T47D (cell line): ENCODE results near the gene DYNC1LI1.

ENCODE experiments used
- DNase-seq, 2 experiments: peaks; one replicate each; pipeline versions ENCODE4 v3.0.0 to v3.0.0-alpha.2; 2011 to 2012; ENCODE audit warnings: low read depth in 1 of 2, low spot score in 1 of 2
- JUND ChIP-seq: IDR thresholded peaks from 2 replicates; pipeline ENCODE4 v1.6.1; 2012; ENCODE audit warnings: low read depth
- in situ Hi-C: cut with HindIII; loops from 2 replicates; pipeline ENCODE4 v1.10.0; 2016; ENCODE audit warnings: low sequenced_read_pairs, low pct_unique_long_range_greater_than_20kb

DYNC1LI1 gene

DNA sequence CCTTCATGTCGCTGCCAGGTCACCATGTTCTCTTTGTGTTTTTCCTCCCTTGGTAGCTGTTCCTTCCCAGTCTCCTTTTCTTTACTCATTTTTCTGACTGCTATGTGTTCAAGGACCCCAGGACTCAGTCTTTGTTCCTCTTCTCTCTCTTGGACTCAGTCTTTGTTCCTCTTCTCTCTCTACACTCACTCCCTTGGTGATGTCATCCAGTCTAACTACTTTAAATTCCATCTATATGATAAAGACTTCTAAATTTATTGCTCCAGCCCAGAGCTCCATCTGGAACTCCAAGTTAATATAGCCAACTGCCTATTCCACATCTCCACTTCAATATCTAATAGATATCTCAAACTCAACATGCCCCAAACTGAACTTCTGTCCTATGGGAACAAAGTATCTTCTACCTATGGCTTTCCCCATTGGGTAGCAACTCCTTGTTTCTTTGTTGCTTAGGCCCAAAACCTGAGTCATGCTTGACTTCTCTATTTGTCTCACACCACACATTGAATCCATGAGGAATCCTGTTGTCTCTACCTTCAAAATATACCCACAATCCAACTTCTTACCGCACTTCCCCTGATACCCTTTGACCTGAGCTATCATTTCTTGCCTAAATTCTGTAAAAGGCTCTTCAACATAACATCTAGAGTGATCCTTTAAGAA, 4.9 kb upstream of the DYNC1LI1 start:
- in situ Hi-C loops, result no loop called here
- TF ChIP-seq JUND, result no peak
- no peak for DNase-seq

DNA sequence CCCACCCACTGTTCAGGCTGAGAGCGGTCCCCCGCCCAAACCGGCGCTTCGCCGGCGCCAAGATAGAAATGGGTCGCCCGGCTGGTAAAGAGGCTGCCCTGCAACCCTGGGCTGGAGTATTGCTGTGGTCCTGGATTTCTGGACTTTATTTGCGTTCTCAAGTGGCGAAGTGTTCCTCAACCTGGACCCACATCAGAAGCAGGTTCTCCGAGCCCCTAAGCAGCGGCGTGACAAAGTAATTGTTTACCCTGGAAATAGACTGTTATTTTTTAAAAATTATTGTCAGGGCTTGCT, 481 bp upstream of the DYNC1LI1 start:
- DNase-seq, result no peak
- TF ChIP-seq JUND, result no peak
- in situ Hi-C loops, result no loop called here

DNA sequence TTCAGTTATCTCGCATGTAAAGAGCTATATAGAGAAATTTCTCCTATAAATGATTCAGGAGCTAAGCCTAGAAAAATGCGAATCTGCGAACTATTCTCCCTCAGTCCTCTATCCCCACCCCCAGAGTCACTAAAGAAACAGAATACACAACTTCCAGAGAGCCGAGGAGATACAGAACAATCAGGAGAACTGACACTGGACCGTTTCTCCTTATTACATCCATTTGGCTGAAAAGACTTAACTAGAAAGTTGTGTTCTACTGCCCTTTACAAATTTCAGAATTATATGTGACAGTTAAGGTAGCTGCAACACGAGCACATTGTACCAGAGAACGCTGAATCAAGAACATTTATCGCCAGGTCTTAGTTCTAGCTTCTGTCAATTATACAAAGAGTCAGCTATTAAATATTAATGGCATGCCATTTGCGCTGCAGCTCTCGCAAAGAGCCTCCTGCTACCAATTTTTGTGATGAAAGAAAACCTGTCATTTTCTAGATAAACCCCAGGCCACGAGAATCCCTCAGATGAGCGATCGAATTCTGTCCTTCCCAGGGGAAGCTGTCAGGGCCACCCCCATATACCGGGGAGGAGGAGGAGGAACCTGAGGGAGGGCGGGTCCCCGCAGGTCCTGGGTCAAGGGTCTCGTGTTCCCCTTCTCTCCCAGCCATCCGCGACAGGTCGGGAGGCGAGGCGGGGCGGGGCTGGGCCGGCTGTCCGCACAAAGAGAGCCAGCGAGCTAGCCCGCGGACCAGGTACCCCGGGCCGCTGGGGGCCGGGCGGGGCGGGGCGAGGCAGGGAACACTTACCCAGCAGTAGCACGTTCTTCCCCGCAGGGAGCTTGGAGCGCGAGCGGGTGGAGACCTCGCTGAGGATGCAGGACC, 878 bp downstream of the DYNC1LI1 start:
- DNase-seq, result peak in 1 of 2 experiments; percentile 69
- no peak for TF ChIP-seq JUND
- in situ Hi-C loops, result no loop called here

DNA sequence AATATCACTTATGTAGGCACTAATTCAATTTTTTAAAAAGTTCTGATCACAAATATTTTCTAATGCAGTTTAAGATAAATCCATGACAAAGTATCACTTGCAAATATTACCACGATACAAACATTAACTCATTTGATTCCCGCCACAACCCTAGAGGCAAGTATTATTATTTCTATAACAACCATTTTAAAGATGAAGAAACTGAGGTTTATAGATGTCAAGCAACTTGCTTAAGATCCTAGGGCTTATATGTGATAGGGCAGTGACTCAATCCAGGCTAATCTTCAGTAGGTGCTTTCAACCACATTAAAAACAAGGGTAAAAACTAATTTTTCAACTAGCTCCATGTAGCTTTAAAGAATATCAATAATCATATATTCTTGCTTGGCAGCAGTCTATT, 1.7 kb downstream of the DYNC1LI1 start:
- no peak for DNase-seq
- TF ChIP-seq JUND, result no peak
- in situ Hi-C loops, result no loop called here

DNA sequence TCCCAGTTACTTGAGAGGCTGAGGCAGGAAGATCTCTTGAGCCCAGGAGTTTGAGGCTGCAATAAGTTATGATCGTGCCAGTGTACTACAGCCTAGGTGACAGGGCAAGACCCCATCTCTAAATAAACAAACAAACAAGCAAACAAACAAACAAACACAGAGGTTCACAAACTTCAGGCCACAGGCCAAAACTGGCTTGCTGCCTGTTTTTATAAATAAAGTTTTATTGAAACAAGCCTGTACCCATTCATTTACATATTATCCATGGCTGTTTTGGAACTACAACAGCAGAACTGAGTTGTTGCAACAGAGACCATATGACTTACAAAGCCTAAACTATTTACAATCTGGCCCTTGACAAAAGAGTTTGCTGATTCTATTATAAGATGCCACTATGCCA, 6.5 kb downstream of the DYNC1LI1 start:
- DNase-seq, result no peak
- in situ Hi-C loops, result no loop called here

DNA sequence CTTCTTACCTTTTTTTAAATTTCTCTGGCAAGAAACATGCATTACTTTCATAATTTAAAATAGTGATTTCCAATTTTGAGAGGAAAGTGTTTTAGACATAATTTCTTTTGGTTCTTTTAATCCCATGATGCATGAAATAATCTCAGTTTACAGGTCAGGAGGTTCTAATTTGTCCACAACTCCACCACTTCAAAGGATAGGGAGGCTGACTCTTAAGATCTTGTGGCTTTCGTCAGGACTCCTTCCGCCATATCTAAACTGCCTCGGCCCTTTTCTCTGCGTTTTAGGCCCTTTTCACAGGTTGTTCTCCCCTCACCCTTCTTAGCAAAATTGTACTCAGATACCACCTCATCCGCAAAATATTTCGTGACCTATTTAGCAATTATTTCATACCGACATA, 8.0 kb downstream of the DYNC1LI1 start:
- in situ Hi-C loops, result no loop called here
- no peak for TF ChIP-seq JUND
- DNase-seq, result no peak

More for the DNA sequence above, 6.5 kb downstream of the DYNC1LI1 start:
- no peak for TF ChIP-seq JUND

DNA sequence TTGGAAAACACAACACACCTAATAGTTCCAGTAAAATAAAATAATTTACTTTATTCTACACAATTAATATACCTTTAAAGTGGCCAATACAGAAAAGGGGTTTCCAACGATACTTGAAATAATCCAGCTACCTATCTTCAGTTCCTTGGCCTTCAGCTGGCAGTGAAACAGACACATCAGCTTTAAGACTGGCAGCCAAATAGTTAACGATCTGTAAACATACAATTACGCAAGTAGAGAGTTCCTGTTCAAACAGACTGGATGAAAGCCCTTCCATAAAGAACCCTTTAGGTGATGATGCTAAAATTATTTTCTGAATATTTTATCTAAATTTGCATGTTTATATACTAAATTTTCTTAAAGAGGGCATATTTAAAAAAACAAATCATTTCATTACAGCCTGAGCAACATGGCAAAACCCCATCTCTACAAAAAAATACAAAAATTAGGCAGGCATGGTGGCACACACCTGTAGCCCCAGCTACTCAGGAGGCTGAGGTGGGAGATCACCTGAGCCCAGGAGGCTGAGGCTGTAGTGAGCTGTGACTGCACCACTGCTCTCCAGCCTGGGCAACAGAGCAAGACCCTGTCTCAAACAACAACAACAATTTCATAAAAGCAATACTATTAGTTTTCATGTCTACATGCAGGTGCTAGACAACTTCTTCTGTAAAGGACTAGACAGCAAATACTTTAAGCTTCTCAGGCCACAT, 12.9 kb downstream of the DYNC1LI1 start:
- no peak for TF ChIP-seq JUND
- in situ Hi-C loops, result no loop called here
- DNase-seq, result peak in 1 of 2 experiments; percentile 75

DNA sequence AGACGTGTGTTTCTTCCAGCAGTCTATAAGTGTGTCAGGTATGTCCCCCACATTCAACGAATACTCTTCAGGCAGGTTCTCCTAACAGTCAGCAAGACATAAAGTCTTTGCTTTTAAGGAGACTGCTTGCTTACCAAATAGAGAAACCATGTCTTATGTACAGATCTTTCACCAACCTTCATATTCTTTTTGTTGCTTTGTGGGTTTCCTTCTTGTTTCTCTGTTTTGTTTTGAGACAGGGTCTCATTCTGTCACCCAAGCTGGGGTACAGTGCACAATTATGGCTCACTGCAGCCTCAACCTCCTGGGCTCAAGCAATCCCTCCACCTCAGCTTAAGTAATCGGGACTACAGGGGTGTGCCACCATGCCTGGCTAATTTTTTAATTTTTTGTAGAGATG, 14.3 kb downstream of the DYNC1LI1 start:
- DNase-seq, result no peak
- in situ Hi-C loops, result no loop called here
- no peak for TF ChIP-seq JUND

DNA sequence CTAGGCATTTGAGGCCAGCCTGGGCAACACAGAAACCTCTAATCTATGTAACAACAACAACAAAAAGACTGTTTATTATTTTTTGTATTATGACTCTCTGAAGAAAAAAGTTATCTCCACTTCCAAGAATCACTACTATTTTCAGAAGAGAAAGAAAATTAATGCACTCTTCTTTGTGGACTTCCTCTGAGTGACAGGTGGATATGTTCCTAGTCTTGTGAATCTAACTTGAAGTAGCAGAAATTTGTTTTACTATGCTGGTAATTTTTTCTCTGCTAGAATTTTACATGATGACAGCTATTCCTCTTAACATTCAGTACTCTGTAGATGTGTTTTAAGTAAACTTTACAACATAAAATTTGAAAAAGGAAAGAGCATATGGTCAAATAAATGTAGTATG, 16.7 kb downstream of the DYNC1LI1 start:
- DNase-seq, result no peak
- no peak for TF ChIP-seq JUND
- in situ Hi-C loops, result no loop called here

DNA sequence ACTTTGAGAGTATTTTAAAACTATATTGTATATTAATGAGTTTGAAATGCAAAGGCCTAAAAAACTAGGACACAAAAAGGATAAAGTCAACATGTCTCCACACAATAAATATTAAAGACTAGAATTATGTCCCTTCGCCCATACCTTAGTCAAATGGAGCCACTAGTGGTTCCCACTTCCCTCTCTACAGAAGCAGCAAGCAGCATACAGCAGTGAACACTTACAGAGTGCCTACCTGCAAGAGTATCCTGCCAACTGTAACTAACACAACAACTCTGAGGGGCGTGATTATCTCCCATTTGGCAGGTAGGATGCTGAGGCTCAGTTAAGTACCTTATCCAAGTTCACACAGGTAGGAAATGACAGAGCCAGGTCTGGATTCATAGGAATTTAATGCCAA, 17.2 kb downstream of the DYNC1LI1 start:
- no peak for DNase-seq
- no peak for TF ChIP-seq JUND
- in situ Hi-C loops, result no loop called here

DNA sequence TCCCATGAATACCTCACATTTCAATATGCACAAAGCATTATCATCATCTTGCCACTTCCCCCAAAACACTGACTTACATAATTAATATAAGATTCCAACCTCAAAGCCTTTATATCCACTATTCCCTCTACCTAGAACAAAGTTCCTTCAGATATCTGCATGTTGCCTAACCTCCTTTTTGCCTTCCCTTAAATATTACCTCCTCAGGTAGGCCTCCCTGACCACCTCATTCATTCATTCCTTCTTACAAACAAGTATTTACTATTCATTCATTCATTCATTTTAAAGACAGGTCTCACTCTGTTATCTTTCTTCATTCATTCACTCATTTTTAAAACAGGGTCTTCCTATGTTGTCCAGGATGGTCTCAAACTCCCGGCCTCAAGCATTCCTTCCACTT, 18.6 kb downstream of the DYNC1LI1 start:
- in situ Hi-C loops, result no loop called here
- DNase-seq, result no peak
- no peak for TF ChIP-seq JUND

DNA sequence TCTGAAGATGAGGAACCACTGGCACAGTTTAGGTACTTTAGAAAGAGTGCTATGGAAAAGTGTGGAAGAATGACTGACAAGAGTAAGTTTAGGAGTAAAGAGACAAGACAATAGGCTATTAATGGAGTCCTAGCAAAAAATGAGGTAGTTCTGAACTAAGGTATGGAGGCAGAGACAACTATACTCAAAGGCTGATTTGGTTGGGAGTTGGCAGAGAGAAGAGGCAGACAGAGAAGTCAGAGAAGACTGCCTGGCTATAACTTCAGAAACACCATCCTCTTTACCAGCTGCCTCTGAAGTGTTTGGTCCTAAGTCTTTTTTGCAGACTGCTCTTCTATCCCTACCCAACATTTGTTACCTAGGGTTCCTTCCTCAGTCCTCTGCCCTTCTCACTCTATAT, 19.2 kb downstream of the DYNC1LI1 start:
- DNase-seq, result no peak
- in situ Hi-C loops, result no loop called here

DNA sequence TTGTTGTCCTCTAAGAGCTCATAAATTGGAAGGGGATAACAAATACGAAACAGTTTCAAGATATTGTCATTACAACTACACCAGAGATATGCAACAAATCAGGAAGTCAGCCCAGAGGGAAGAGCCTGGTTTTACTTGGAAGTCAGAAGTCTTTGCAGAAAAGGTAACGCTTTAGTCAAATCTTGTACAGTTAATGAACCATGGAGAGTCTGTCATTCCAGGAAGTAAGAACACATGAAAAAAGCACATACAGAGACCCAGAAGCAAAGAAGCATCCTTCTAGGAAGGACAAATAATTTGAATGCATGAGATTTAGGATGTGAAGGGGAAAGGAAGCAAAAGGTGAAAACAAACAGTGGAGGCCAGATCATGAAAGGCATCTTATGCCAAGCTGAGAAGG, 19.6 kb downstream of the DYNC1LI1 start:
- TF ChIP-seq JUND, result no peak
- DNase-seq, result no peak
- in situ Hi-C loops, result no loop called here

More for the DNA sequence above, 19.2 kb downstream of the DYNC1LI1 start:
- TF ChIP-seq JUND, result no peak
